Lower leg skin (tissue), 3 donors: ENCODE measurements around the gene SIK3.
"Not testable (repeated sequence)": the region's sequence is repeated elsewhere in the genome, so short reads cannot be mapped to it uniquely, and the experiment has no call there.

ENCODE experiments used
- CTCF ChIP-seq, 3 donors: fragments of 450-650 bp; IDR thresholded peaks; one replicate each; pipeline ENCODE4 v1.5.1; 2016; ENCODE audit warnings: antibody characterized with exemption in 3 of 3, mild to moderate bottlenecking in 3 of 3, moderate library complexity in 2 of 3
- POLR2A ChIP-seq, 2 donors: fragments of 450-650 bp; IDR thresholded peaks; one replicate each; pipeline ENCODE4 v1.6.1; 2016 to 2017; ENCODE audit warnings: antibody characterized with exemption in 2 of 2, mild to moderate bottlenecking in 1 of 2, moderate library complexity in 1 of 2

DNA sequence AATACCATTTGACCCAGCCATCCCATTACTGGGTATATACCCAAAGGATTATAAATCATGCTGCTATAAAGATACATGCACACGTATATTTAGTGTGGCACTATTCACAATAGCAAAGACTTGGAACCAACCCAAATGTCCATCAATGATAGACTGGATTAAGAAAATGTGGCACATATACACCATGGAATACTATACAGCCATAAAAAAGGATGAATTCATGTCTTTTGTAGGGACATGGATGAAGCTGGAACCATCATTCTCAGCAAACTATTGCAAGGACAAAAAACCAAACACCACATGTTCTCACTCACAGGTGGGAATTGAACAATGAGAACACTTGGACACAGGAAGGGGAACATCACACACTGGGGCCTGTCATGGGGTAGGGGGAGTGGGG, 14.7 kb upstream of the SIK3 start:
- not testable (repeated sequence) for TF ChIP-seq CTCF, POLR2A (IDR thresholded peaks at IDR 0.05)
